B cell (primary cell): ENCODE results near the gene GNB3. TPM values are rescaled to one million over a fixed set of nuclear protein-coding genes. Genes with fewer than 3 reads are reported as not detected.

Experiments used
- ATAC-seq: fragments of 200-7000 bp; cut with Tn5 transposase; one replicate; pipeline ENCODE4 v1.10.0; 2021; ENCODE audit warnings: low read depth, mild to moderate bottlenecking, moderate number of reproducible peaks, moderate library complexity
- CTCF ChIA-PET: fragments of 350-600 bp; sonication (Branson Sonifier 250); formaldehyde crosslinking; loops from one replicate; lab custom pipeline; 2021; ENCODE audit warnings: antibody characterized with exemption, inconsistent platforms; lab: Charles Lee
- POLR2A ChIA-PET: fragments of 350-600 bp; sonication (Branson Sonifier 250); formaldehyde crosslinking; loops from one replicate; lab custom pipeline; 2021; ENCODE audit warnings: antibody characterized with exemption; lab: Charles Lee
- DNase-seq: peaks from one replicate; pipeline ENCODE4 v3.0.0; 2013
- H2AFZ ChIP-seq: 2 replicates; pipeline ENCODE4 v1.6.1; 2012; ENCODE audit warnings: mild to moderate bottlenecking, low read depth, low read length; ENCODE audit not compliant: insufficient read depth, poor library complexity, severe bottlenecking
- H3K27ac ChIP-seq, 2 donors: 1 replicate in 1 of 2; 2 replicates in 1 of 2; pipeline ENCODE4 v1.5.1; 2012 to 2013; ENCODE audit warnings: low read length in 2 of 2, mild to moderate bottlenecking in 2 of 2, moderate library complexity in 1 of 2
- H3K27me3 ChIP-seq, 4 experiments: fragments of 200-600 bp in 1 of 4; sonication (generic) in 1 of 4; replicated peaks in 1 of 4; 1 replicate in 2 of 4; 2 replicates in 2 of 4; pipeline versions ENCODE4 v1.6.1 to v1.7.0; 2013 to 2016; ENCODE audit warnings: low read length in 3 of 4, mild to moderate bottlenecking in 2 of 4, mixed read lengths in 1 of 4, moderate library complexity in 1 of 4; ENCODE audit not compliant: insufficient read depth in 4 of 4, control insufficient read depth in 3 of 4; ENCODE audit errors: control extremely low read depth in 1 of 4
- H3K36me3 ChIP-seq, 2 experiments: replicated peaks in 1 of 2; 1 replicate in 1 of 2; 2 replicates in 1 of 2; pipeline versions ENCODE4 v1.6.1 to v1.7.1; 2013; ENCODE audit warnings: low read length in 1 of 2; ENCODE audit not compliant: insufficient read depth in 2 of 2, control insufficient read depth in 1 of 2; ENCODE audit errors: control extremely low read depth in 1 of 2, extremely low read depth in 1 of 2
- H3K4me1 ChIP-seq, 2 donors: fragments of 200-600 bp in 1 of 2; sonication (generic) in 1 of 2; 1 replicate in 1 of 2; 2 replicates in 1 of 2; pipeline versions ENCODE4 v1.5.1 to v1.6.1; 2013 to 2017; ENCODE audit warnings: low read length in 2 of 2; ENCODE audit not compliant: control insufficient read depth in 2 of 2, insufficient read depth in 2 of 2
- H3K4me2 ChIP-seq: replicated peaks from 2 replicates; pipeline ENCODE3; 2012; ENCODE audit warnings: mild to moderate bottlenecking, low read depth, low read length; ENCODE audit not compliant: poor library complexity, severe bottlenecking
- H3K4me3 ChIP-seq, 5 experiments: fragments of 200-600 bp in 1 of 5; sonication (generic) in 1 of 5; 1 replicate in 3 of 5; 2 replicates in 2 of 5; pipeline versions ENCODE4 v1.5.1 to v1.7.0; 2011 to 2016; ENCODE audit warnings: low read length in 4 of 5, mild to moderate bottlenecking in 4 of 5, low read depth in 2 of 5, control low read depth in 1 of 5, moderate library complexity in 1 of 5; ENCODE audit not compliant: insufficient read depth in 1 of 5; ENCODE audit errors: control extremely low read depth in 1 of 5, extremely low read depth in 1 of 5
- H3K79me2 ChIP-seq: fragments of 200-600 bp; sonication (generic); one replicate; pipeline ENCODE4 v1.6.0; 2016; ENCODE audit warnings: low read length; ENCODE audit not compliant: control insufficient read depth, insufficient read depth
- H3K9ac ChIP-seq: fragments of 200-600 bp; sonication (generic); 2 replicates; pipeline ENCODE4 v1.6.1; 2017; ENCODE audit warnings: mild to moderate bottlenecking, low read length, moderate library complexity
- H3K9me3 ChIP-seq, 3 donors: one replicate each; pipeline versions ENCODE4 v1.6.1 to v1.7.1; 2013; ENCODE audit warnings: low read length in 2 of 3; ENCODE audit not compliant: control insufficient read depth in 2 of 3, insufficient read depth in 1 of 3; ENCODE audit errors: control extremely low read depth in 1 of 3
- H4K20me1 ChIP-seq: 2 replicates; pipeline ENCODE4 v1.6.0; 2012; ENCODE audit warnings: mild to moderate bottlenecking, low read length; ENCODE audit not compliant: insufficient read depth, control insufficient read depth, poor library complexity, severe bottlenecking
- H3K27ac Mint-ChIP-seq: one replicate; pipeline ENCODE4 v1.8.0; 2021; ENCODE audit warnings: mixed read lengths
- H3K27me3 Mint-ChIP-seq: one replicate; pipeline ENCODE4 v1.8.0; 2021; ENCODE audit warnings: mixed read lengths
- H3K4me1 Mint-ChIP-seq: one replicate; pipeline ENCODE4 v1.8.0; 2021; ENCODE audit warnings: mixed read lengths
- H3K4me3 Mint-ChIP-seq: one replicate; pipeline ENCODE4 v1.8.0; 2021; ENCODE audit warnings: mixed read lengths
- H3K9me3 Mint-ChIP-seq: one replicate; pipeline ENCODE4 v1.8.0; 2022; ENCODE audit warnings: mixed read lengths; ENCODE audit not compliant: insufficient read depth
- CTCF ChIP-seq: fragments of 200-600 bp; IDR thresholded peaks from one replicate; pipeline ENCODE4 v1.8.0; 2022; ENCODE audit warnings: antibody characterized with exemption, mild to moderate bottlenecking
- EZH2 ChIP-seq: IDR thresholded peaks from 2 replicates; pipeline ENCODE4 v1.6.1; 2012; ENCODE audit warnings: borderline replicate concordance, low read depth, mild to moderate bottlenecking, moderate library complexity, low read length; ENCODE audit not compliant: insufficient read depth, poor library complexity, severe bottlenecking
- WGBS: methylation state at CpG from one replicate; pipeline ENCODE4 v1.1.5; 2013; ENCODE audit warnings: missing lambda C conversion rate; ENCODE audit not compliant: insufficient coverage; 5-methylcytosine and 5-hydroxymethylcytosine counted together
- intact Hi-C: fragments of 100-400 bp; cut with micrococcal nuclease; formaldehyde crosslinking; loops from one replicate; pipeline ENCODE4 v1.10.0; 2022
- polyA plus RNA-seq: library from polyadenylated mRNA; depleted of rRNA; stranded (reverse); fragments of >200 nt; gene quantifications from 2 replicates; pipeline ENCODE4 v1.2.3, GENCODE V29; 2012
- total RNA-seq, 2 donors: library from RNA; stranded (reverse); fragments of 120-200 nt in 1 of 2; gene quantifications; 1 replicate in 1 of 2; 2 replicates in 1 of 2; pipeline versions ENCODE4 v1.2.3 to v1.2.4, GENCODE V29; 2013 to 2022

GNB3 gene
- total and polyA plus RNA-seq, 2 donors (not counting 1 experiment from before 2014, with no cell fraction given), result 0.27 to 0.49 TPM

GRCh38 chr12:6834873-6835272, 5.9 kb upstream of the GNB3 start:
- Histone ChIP-seq H3K79me2 (no peaks in the 10 kb centered on the region), H4K20me1 (no peaks in the 10 kb centered on the region), H3K4me1 (peaks cover 0 to 17% of the 10 kb centered on the region in 2 donors), H3K27me3 (peaks cover 0 to 24% (median 4%) of the 10 kb centered on the region in 4 experiments), H3K27ac (no peak overlapping the region), H2AFZ (no peak overlapping the region), H3K36me3 (no peaks in the 10 kb centered on the region), H3K4me3 (no peak overlapping the region), H3K4me2 (no peak overlapping the region), H3K9ac (no peak overlapping the region), H3K9me3 (peaks cover 0 to 3% (median 0%) of the 10 kb centered on the region in 3 donors)
- ChIA-PET POLR2A (no interaction called here), CTCF (interaction anchor here (0.6 to 3.8 kb wide), 16 partner anchors 9 to 402 kb away, joined by 3 to 31 read pairs (median 4); partner anchors contain the start of genes CDCA3, MLF2, SPSB2 and TPI1)
- no peak overlapping the region for H3K4me3 Mint-ChIP-seq
- DNase-seq, result no peak
- no peak for ATAC-seq
- intact Hi-C loops, result loop anchor here (1.0 kb wide), 2 partner anchors 16 to 82 kb away; partner anchors contain the start of genes CDCA3 and MLF2
- H3K27ac Mint-ChIP-seq, result no peak overlapping the region
- no peaks in the 10 kb centered on the region for H3K9me3 Mint-ChIP-seq
- H3K4me1 Mint-ChIP-seq, result peaks cover 12% of the 10 kb centered on the region
- peaks cover 29% of the 10 kb centered on the region for H3K27me3 Mint-ChIP-seq
- WGBS, result 63% methylated on average over 1 of the region's 5 CpGs
- no peak for TF ChIP-seq CTCF

GRCh38 chr12:6836851-6837250, 3.9 kb upstream of the GNB3 start:
- H3K4me3 Mint-ChIP-seq, result no peak overlapping the region
- no peak overlapping the region for H3K27ac ChIP-seq
- no peak for ATAC-seq
- H3K9ac ChIP-seq, result no peak overlapping the region
- CTCF ChIA-PET, result interaction anchor here (0.9 to 3.8 kb wide), 11 partner anchors 12 to 265 kb away, joined by 3 to 31 read pairs (median 4); partner anchors contain the start of genes MLF2, SPSB2, TPI1 and USP5
- H3K4me1 Mint-ChIP-seq, result peaks cover 17% of the 10 kb centered on the region
- H3K27me3 ChIP-seq, result peaks cover 0 to 6% (median 0%) of the 10 kb centered on the region in 4 experiments
- H3K4me2 ChIP-seq, result no peak overlapping the region
- no peak overlapping the region for H3K27ac Mint-ChIP-seq
- TF ChIP-seq CTCF (no peak), EZH2 (no peak)
- intact Hi-C loops, result no loop called here
- H2AFZ ChIP-seq, result no peak overlapping the region
- WGBS, result 92% methylated on average over 16 of the region's 16 CpGs
- POLR2A ChIA-PET, result interaction anchor here (0.5 to 1.5 kb wide), 3 partner anchors 15 to 147 kb away, joined by 3 to 10 read pairs (median 6); partner anchors contain the start of genes USP5 and ZNF384
- H3K4me3 ChIP-seq, result no peak overlapping the region
- peaks cover 11% of the 10 kb centered on the region for H3K27me3 Mint-ChIP-seq
- H3K9me3 Mint-ChIP-seq, result no peaks in the 10 kb centered on the region
- H3K79me2 ChIP-seq, result no peaks in the 10 kb centered on the region
- H4K20me1 ChIP-seq, result no peaks in the 10 kb centered on the region
- H3K4me1 ChIP-seq, result peaks cover 0 to 24% of the 10 kb centered on the region in 2 donors
- no peaks in the 10 kb centered on the region for H3K36me3 ChIP-seq
- H3K9me3 ChIP-seq, result peaks cover 0 to 3% (median 0%) of the 10 kb centered on the region in 3 donors
- no peak for DNase-seq
